ENCODE measurements around the gene ARHGDIG. TPM values are rescaled to one million over a fixed set of nuclear protein-coding genes. Genes with fewer than 3 reads are reported as not detected.

Gene ARHGDIG
- total RNA-seq, 2 experiments from 2014 or later: 0.42 TPM; not detected in 1

- H3K27ac Mint-ChIP-seq: no peak overlapping the region
- DNase-seq (no peak), ATAC-seq (ENCODE audit: poor library complexity) (no peak)
- no peak overlapping the region for H3K4me3 Mint-ChIP-seq
- H3K4me1 Mint-ChIP-seq (ENCODE audit: low read depth): peaks cover 7% of the 10 kb centered on the region
- Histone ChIP-seq H3K36me3 (ENCODE audit: insufficient read depth, low read length) (peaks cover 71% of the 10 kb centered on the region), H3K4me3 (ENCODE audit: low read length) (no peak overlapping the region), H3K4me1 (ENCODE audit: insufficient read depth, low read length) (peaks cover 11% of the 10 kb centered on the region), H3K27me3 (ENCODE audit: control insufficient read depth in 1 of 2, insufficient read depth in 2 of 2, low read length in 2 of 2) (no peaks in the 10 kb centered on the region), H3K27ac (ENCODE audit: low read depth in 1 of 2, low read length in 2 of 2) (no peak overlapping the region), H3K9me3 (ENCODE audit: control insufficient read depth in 1 of 2, insufficient read depth in 1 of 2, low read length in 2 of 2) (no peaks in the 10 kb centered on the region)
- ChIA-PET CTCF (interaction anchor here (1.3 kb wide), 1 partner anchor 56 kb away, joined by 4 read pairs; no protein-coding TSS in a partner anchor), POLR2A (no interaction called here)
- no peaks in the 10 kb centered on the region for H3K9me3 Mint-ChIP-seq
- intact Hi-C loops (cut with DNase I, micrococcal nuclease): no loop called here
- TF ChIP-seq CTCF (IDR thresholded peaks at IDR 0.05): no peak
- no peaks in the 10 kb centered on the region for H3K27me3 Mint-ChIP-seq
- H3K36me3 Mint-ChIP-seq (ENCODE audit: low read depth): peaks cover 41% of the 10 kb centered on the region
Observed at GRCh38 chr16:305916-306626, 25.7 kb downstream of the ARHGDIG start.

DNA sequence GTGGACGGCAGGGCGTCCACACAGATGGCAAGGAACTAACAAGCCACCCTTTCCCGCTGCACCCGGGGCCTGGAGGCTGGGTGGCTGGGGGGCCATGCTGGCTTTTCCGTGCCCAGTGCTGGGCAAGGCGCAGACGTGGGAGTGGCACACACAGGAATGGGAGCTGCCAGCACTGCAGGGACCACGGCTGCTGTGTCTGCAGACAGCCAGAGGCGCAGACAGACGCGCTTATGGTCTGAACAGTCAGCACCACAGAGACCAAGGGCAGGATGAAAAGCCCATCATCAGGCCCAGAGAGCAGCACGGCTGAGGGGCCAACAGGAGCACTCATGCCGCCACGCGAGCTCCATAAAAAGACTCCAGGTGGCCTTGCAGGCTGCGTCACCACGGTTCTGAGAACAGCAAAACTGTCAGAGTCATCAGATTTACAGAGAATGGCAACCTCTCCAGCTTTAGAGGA is 26.6 kb downstream of the ARHGDIG start:
- peaks cover 11% of the 10 kb centered on the region for H3K4me1 ChIP-seq (ENCODE audit: insufficient read depth, low read length)
- H3K27ac ChIP-seq (ENCODE audit: low read depth in 1 of 2, low read length in 2 of 2): no peak overlapping the region
- H3K36me3 Mint-ChIP-seq (ENCODE audit: low read depth): peaks cover 45% of the 10 kb centered on the region
- no peak overlapping the region for H3K4me3 ChIP-seq (ENCODE audit: low read length)
- peaks cover 7% of the 10 kb centered on the region for H3K4me1 Mint-ChIP-seq (ENCODE audit: low read depth)
- H3K4me3 Mint-ChIP-seq: no peak overlapping the region
- ChIA-PET CTCF (no interaction called here), POLR2A (no interaction called here)
- H3K27me3 Mint-ChIP-seq: no peaks in the 10 kb centered on the region
- H3K36me3 ChIP-seq (ENCODE audit: insufficient read depth, low read length): peaks cover 71% of the 10 kb centered on the region
- no peak for DNase-seq
- H3K9me3 ChIP-seq (ENCODE audit: control insufficient read depth in 1 of 2, insufficient read depth in 1 of 2, low read length in 2 of 2): no peaks in the 10 kb centered on the region
- ATAC-seq (ENCODE audit: poor library complexity): no peak
- H3K9me3 Mint-ChIP-seq: no peaks in the 10 kb centered on the region
- H3K27me3 ChIP-seq (ENCODE audit: control insufficient read depth in 1 of 2, insufficient read depth in 2 of 2, low read length in 2 of 2): no peaks in the 10 kb centered on the region
- no peak for TF ChIP-seq CTCF (IDR thresholded peaks at IDR 0.05)
- H3K27ac Mint-ChIP-seq: no peak overlapping the region
- intact Hi-C loops (cut with DNase I, micrococcal nuclease): no loop called here

- POLR2A ChIA-PET: interaction anchor here (1.1 kb wide), 1 partner anchor 45 kb away, joined by 3 read pairs; no protein-coding TSS in a partner anchor
- intact Hi-C loops (cut with DNase I, micrococcal nuclease): no loop called here
- Histone ChIP-seq H3K4me1 (ENCODE audit: insufficient read depth, low read length) (peaks cover 11% of the 10 kb centered on the region), H3K36me3 (ENCODE audit: insufficient read depth, low read length) (peaks cover 71% of the 10 kb centered on the region), H3K27me3 (ENCODE audit: control insufficient read depth in 1 of 2, insufficient read depth in 2 of 2, low read length in 2 of 2) (no peaks in the 10 kb centered on the region), H3K27ac (ENCODE audit: low read depth in 1 of 2, low read length in 2 of 2) (no peak overlapping the region), H3K4me3 (ENCODE audit: low read length) (no peak overlapping the region), H3K9me3 (ENCODE audit: control insufficient read depth in 1 of 2, insufficient read depth in 1 of 2, low read length in 2 of 2) (no peaks in the 10 kb centered on the region)
- no peaks in the 10 kb centered on the region for H3K9me3 Mint-ChIP-seq
- ATAC-seq (ENCODE audit: poor library complexity): no peak
- no peak overlapping the region for H3K27ac Mint-ChIP-seq
- H3K36me3 Mint-ChIP-seq (ENCODE audit: low read depth): peaks cover 54% of the 10 kb centered on the region
- CTCF ChIA-PET: no interaction called here
- H3K27me3 Mint-ChIP-seq: no peaks in the 10 kb centered on the region
- H3K4me3 Mint-ChIP-seq: no peak overlapping the region
- no peak for TF ChIP-seq CTCF (IDR thresholded peaks at IDR 0.05)
- peaks cover 7% of the 10 kb centered on the region for H3K4me1 Mint-ChIP-seq (ENCODE audit: low read depth)
- DNase-seq: no peak
Observed at GRCh38 chr16:307691-308312, 27.4 kb downstream of the ARHGDIG start.
